Prostate gland (tissue), 2 donors: Measurements from ENCODE around the gene NRN1L. TPM values are rescaled to one million over a fixed set of nuclear protein-coding genes. Genes with fewer than 3 reads are reported as not detected.
A peak's percentile ranks its signal among the peaks of the same experiment; 100 is the strongest.

Experiments used
- DNase-seq: peaks from one replicate; pipeline ENCODE4 v3.0.0-alpha.2; 2019; ENCODE audit warnings: low spot score
- H3K27ac ChIP-seq, 2 donors: fragments of 200-600 bp; sonication (generic); 2 replicates each; pipeline ENCODE4 v1.5.1; 2017 to 2019
- H3K27me3 ChIP-seq: fragments of 200-600 bp; sonication (generic); replicated peaks from 2 replicates; pipeline ENCODE4 v1.5.1; 2019; ENCODE audit not compliant: insufficient read depth
- H3K36me3 ChIP-seq, 2 donors: fragments of 200-600 bp; sonication (generic); 1 replicate in 1 of 2; 2 replicates in 1 of 2; pipeline versions ENCODE4 v1.5.1 to v1.8.1; 2017 to 2019
- H3K4me1 ChIP-seq: fragments of 200-600 bp; sonication (generic); replicated peaks from 2 replicates; pipeline ENCODE4 v1.5.1; 2019
- H3K4me3 ChIP-seq, 2 donors: fragments of 200-600 bp; sonication (generic); 2 replicates each; pipeline ENCODE4 v1.5.1; 2017 to 2019
- H3K9me3 ChIP-seq: fragments of 200-600 bp; sonication (generic); 2 replicates; pipeline ENCODE4 v1.5.1; 2017
- CTCF ChIP-seq, 4 experiments: fragments of 200-600 bp in 2 of 4; fragments of 450-650 bp in 2 of 4; sonication (generic) in 2 of 4; IDR thresholded peaks; 1 replicate in 3 of 4; 2 replicates in 1 of 4; pipeline ENCODE4 v1.5.1; 2016 to 2019; ENCODE audit warnings: antibody characterized with exemption in 4 of 4, mild to moderate bottlenecking in 2 of 4, moderate library complexity in 2 of 4
- POLR2A ChIP-seq: fragments of 450-650 bp; IDR thresholded peaks from one replicate; pipeline ENCODE4 v1.6.1; 2016; ENCODE audit warnings: antibody characterized with exemption, mild to moderate bottlenecking
- POLR2AphosphoS5 ChIP-seq: sonication (generic); formaldehyde crosslinking; IDR thresholded peaks from one replicate; pipeline ENCODE4 v1.6.1; 2017; ENCODE audit warnings: antibody characterized with exemption
- WGBS: methylation state at CpG from one replicate; pipeline ENCODE4 v1.1.5; 2018; 5-methylcytosine and 5-hydroxymethylcytosine counted together
- intact Hi-C: fragments of 100-400 bp; cut with DNase I; formaldehyde crosslinking; loops from one replicate; pipeline ENCODE4 v1.14.2; 2022
- total RNA-seq, 2 donors: library from RNA; depleted of rRNA; stranded (reverse); fragments of >200 nt; gene quantifications; one replicate each; pipeline ENCODE4 v1.1.0, GENCODE V29; 2016

NRN1L gene
- total RNA-seq, 2 donors from 2014 or later = 4.0 to 4.4 TPM

DNA sequence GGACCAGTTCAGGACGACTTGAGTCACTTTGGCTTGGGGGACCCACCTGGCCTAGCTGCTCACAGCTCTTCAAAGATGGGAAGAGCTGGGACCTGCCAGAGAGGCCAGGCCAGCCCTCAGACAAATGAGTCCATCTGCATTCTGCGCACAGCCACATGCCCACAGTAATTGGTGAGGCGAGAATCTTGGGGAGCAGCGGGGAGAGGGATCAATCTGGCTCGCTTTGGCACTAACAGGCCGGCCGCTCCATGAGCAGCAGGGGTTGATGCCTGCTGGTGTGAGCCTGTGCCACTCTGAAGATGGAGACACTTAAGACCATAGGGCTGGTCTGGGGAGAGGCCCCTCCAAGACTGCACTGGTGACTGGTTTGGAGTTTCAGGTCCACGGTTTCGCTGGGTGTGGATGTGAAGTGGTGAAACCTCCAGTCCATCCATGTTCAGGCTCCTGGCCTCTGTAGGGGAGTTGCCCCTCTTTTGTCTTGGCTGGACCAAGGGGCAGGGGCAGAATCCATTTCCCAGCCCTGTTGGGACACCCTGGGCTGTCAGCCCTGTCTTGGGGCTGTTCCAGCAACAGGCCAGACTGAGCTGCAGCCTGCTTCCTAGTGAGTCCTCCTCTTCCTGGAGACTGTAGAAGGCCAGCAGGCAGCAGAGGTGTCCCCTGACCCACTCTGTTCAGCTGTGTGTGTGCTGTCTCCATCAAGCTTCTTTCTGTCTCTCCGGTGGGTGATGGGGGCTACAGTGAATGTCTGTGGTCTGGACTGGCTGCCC, 39.6 kb downstream of the NRN1L start:
- intact Hi-C loops = no loop called here
- TF ChIP-seq POLR2AphosphoS5 = no peak
- no peak for TF ChIP-seq CTCF (IDR thresholded peaks at IDR 0.05)
- no peak for TF ChIP-seq POLR2A
- no peaks in the 10 kb centered on the region for H3K9me3 ChIP-seq
- peaks cover 12% of the 10 kb centered on the region for H3K4me1 ChIP-seq
- no peaks in the 10 kb centered on the region for H3K27me3 ChIP-seq
- H3K36me3 ChIP-seq = no peaks in the 10 kb centered on the region
- no peak overlapping the region for H3K4me3 ChIP-seq
- no peak for DNase-seq
- H3K27ac ChIP-seq = no peak overlapping the region
- 85% methylated on average over 10 of the region's 10 CpGs for WGBS

GRCh38 chr16:67926181-67926750, 41.6 kb downstream of the NRN1L start:
- Histone ChIP-seq H3K36me3 (no peaks in the 10 kb centered on the region), H3K27ac (peak overlapping the region; percentile 65 to 76), H3K4me3 (no peak overlapping the region), H3K27me3 (no peaks in the 10 kb centered on the region), H3K9me3 (no peaks in the 10 kb centered on the region), H3K4me1 (peaks cover 12% of the 10 kb centered on the region)
- TF ChIP-seq POLR2AphosphoS5 (peak; percentile 80), CTCF (IDR thresholded peaks at IDR 0.05) (no peak)
- intact Hi-C loops = loop anchor here (5.0 kb wide), 1 partner anchor 254 kb away; no protein-coding TSS in a partner anchor
- 35% methylated on average over 10 of the region's 13 CpGs for WGBS
- peak; percentile 70 for DNase-seq

DNA sequence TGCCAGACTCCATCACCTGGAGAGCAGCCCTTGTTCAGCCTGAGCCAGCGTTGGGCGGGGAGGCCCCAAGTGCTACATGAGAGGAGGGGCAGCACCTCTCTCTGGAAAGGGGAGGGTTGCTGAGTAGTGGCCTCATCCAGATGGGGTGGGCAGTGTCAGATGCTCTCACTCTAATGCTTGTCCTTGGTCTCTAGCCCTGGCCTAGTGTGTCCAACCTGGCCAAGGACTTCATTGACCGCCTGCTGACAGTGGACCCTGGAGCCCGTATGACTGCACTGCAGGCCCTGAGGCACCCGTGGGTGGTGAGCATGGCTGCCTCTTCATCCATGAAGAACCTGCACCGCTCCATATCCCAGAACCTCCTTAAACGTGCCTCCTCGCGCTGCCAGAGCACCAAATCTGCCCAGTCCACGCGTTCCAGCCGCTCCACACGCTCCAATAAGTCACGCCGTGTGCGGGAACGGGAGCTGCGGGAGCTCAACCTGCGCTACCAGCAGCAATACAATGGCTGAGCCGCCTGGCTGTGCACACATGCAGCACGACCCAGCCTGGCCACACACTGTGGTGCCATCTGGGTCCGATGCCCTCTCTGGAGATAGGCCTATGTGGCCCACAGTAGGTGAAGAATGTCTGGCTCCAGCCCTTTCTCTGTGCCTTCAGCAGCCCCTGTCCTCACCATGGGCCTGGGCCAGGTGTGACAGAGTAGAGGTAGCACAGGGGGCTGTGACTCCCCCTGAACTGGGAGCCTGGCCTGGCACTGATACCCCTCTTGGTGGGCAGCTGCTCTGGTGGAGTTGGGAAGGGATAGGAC, 42.7 kb downstream of the NRN1L start:
- no peak overlapping the region for H3K4me3 ChIP-seq
- TF ChIP-seq POLR2A (no peak), CTCF (IDR thresholded peaks at IDR 0.05) (no peak), POLR2AphosphoS5 (no peak)
- peak overlapping the region in 1 of 2 donors; percentile 76 for H3K27ac ChIP-seq
- intact Hi-C loops = loop anchor here (5.0 kb wide), 1 partner anchor 255 kb away; no protein-coding TSS in a partner anchor
- H3K4me1 ChIP-seq = peaks cover 12% of the 10 kb centered on the region
- no peak for DNase-seq
- WGBS = 90% methylated on average over 22 of the region's 22 CpGs
- H3K36me3 ChIP-seq = no peaks in the 10 kb centered on the region
- H3K9me3 ChIP-seq = no peaks in the 10 kb centered on the region
- no peaks in the 10 kb centered on the region for H3K27me3 ChIP-seq

DNA sequence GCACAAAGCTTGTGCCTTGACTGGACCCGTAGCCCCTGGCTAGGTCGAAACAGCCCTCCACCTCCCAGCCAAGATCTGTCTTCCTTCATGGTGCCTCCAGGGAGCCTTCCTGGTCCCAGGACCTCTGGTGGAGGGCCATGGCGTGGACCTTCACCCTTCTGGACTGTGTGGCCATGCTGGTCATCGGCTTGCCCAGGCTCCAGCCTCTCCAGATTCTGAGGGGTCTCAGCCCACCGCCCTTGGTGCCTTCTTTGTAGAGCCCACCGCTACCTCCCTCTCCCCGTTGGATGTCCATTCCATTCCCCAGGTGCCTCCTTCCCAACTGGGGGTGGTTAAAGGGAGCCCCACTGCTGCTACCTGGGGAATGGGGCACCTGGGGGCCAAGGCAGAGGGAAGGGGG, 43.5 kb downstream of the NRN1L start:
- no peaks in the 10 kb centered on the region for H3K9me3 ChIP-seq
- intact Hi-C loops = loop anchor here (1.0 to 5.0 kb wide), 2 partner anchors 45 to 256 kb away; no protein-coding TSS in a partner anchor
- H3K27ac ChIP-seq = no peak overlapping the region
- no peaks in the 10 kb centered on the region for H3K27me3 ChIP-seq
- H3K4me1 ChIP-seq = peaks cover 12% of the 10 kb centered on the region
- DNase-seq = no peak
- no peak overlapping the region for H3K4me3 ChIP-seq
- 75% methylated on average over 7 of the region's 7 CpGs for WGBS
- no peaks in the 10 kb centered on the region for H3K36me3 ChIP-seq
- no peak for TF ChIP-seq POLR2A
- no peak for TF ChIP-seq CTCF (IDR thresholded peaks at IDR 0.05)
- no peak for TF ChIP-seq POLR2AphosphoS5
